ENCODE results near the gene IL17REL. TPM values are rescaled to one million over a fixed set of nuclear protein-coding genes. Genes with fewer than 3 reads are reported as not detected.

Gene IL17REL
- total and polyA plus RNA-seq, 2 of the 13 experiments (the other 11 are each of a cell fraction or from before 2014, with no cell fraction given) = not detected

GRCh38 chr22:49951000-49951677, 61.4 kb downstream of the IL17REL start (continued):
- TF ChIP-seq ZNF558 (CRISPR knock-in tag; IDR thresholded peaks at IDR 0.05; ENCODE audit: borderline replicate concordance) (no peak), CSRNP1 (CRISPR knock-in tag; IDR thresholded peaks at IDR 0.05) (peak; percentile 43; the same call in 1 of the 2 replicates), PTBP1 (IDR thresholded peaks at IDR 0.05; ENCODE audit: low read depth, low read length, poor library complexity, severe bottlenecking) (no peak), RBM39 (IDR thresholded peaks at IDR 0.05; ENCODE audit: low read depth, low read length, poor library complexity, severe bottlenecking) (no peak), BRCA1 (CRISPR knock-in tag; IDR thresholded peaks at IDR 0.05) (no peak), ZNF280D (CRISPR knock-in tag; IDR thresholded peaks at IDR 0.05) (0 out of 2 replicates have a peak, but pooled peaks have one; percentile 17), GMEB1 (CRISPR knock-in tag; IDR thresholded peaks at IDR 0.05; ENCODE audit: borderline replicate concordance) (no peak), HMGXB3 (CRISPR knock-in tag; IDR thresholded peaks at IDR 0.05; ENCODE audit: borderline replicate concordance) (no peak), JARID2 (CRISPR knock-in tag; IDR thresholded peaks at IDR 0.05; ENCODE audit: insufficient replicate concordance) (no peak), JUN (CRISPR knock-in tag; IDR thresholded peaks at IDR 0.05) (no peak), NFKB2 (CRISPR knock-in tag; IDR thresholded peaks at IDR 0.05; ENCODE audit: borderline replicate concordance) (0 out of 2 replicates have a peak, but pooled peaks have one; percentile 70), THAP11 (CRISPR knock-in tag; IDR thresholded peaks at IDR 0.05) (no peak), ZNF136 (CRISPR knock-in tag; IDR thresholded peaks at IDR 0.05; ENCODE audit: low read depth) (no peak), ATF4 (CRISPR knock-in tag; IDR thresholded peaks at IDR 0.05) (no peak), MEF2D (CRISPR knock-in tag; IDR thresholded peaks at IDR 0.05) (no peak)

All from HepG2 (cell line).